Measurements from ENCODE around the gene CDH4.

The CDH4 gene

GRCh38 chr20:61832181-61832580 is 580.1 kb downstream of the CDH4 start:
- no peak overlapping the region for H2AFZ ChIP-seq (ENCODE audit: low read depth, low read length, severe bottlenecking)
- H4K20me1 ChIP-seq (ENCODE audit: low read depth, low read length), result no peaks in the 10 kb centered on the region
- no peaks in the 10 kb centered on the region for H3K9me3 ChIP-seq (ENCODE audit: insufficient read depth, low read length)
- no peak for TF ChIP-seq EZH2phosphoT487 (conservative IDR thresholded peaks at IDR 0.05; ENCODE audit: low read length)
- TF ChIP-seq, protein P1, sequence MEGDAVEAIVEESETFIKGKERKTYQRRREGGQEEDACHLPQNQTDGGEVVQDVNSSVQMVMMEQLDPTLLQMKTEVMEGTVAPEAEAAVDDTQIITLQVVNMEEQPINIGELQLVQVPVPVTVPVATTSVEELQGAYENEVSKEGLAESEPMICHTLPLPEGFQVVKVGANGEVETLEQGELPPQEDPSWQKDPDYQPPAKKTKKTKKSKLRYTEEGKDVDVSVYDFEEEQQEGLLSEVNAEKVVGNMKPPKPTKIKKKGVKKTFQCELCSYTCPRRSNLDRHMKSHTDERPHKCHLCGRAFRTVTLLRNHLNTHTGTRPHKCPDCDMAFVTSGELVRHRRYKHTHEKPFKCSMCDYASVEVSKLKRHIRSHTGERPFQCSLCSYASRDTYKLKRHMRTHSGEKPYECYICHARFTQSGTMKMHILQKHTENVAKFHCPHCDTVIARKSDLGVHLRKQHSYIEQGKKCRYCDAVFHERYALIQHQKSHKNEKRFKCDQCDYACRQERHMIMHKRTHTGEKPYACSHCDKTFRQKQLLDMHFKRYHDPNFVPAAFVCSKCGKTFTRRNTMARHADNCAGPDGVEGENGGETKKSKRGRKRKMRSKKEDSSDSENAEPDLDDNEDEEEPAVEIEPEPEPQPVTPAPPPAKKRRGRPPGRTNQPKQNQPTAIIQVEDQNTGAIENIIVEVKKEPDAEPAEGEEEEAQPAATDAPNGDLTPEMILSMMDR (IDR thresholded peaks at IDR 0.05; ENCODE audit: insufficient read depth, low read length, poor library complexity, severe bottlenecking), result no peak
- no peaks in the 10 kb centered on the region for H3F3A ChIP-seq (ENCODE audit: insufficient read depth)
- no peak overlapping the region for H3K4me2 ChIP-seq (ENCODE audit: low read depth, low read length, poor library complexity, severe bottlenecking)
- H3K4me3 ChIP-seq (ENCODE audit: insufficient read depth, low read length, poor library complexity, severe bottlenecking), result no peak overlapping the region
- H3K27ac ChIP-seq (ENCODE audit: low read depth, low read length), result no peak overlapping the region
- H3K27me3 ChIP-seq (ENCODE audit: low read length), result no peaks in the 10 kb centered on the region
- no peaks in the 10 kb centered on the region for H3K9me2 ChIP-seq (replicated peaks; ENCODE audit: insufficient read depth, low read length)
- no peak overlapping the region for H3K9ac ChIP-seq (ENCODE audit: low read length)
- H3K36me3 ChIP-seq (ENCODE audit: low read length), result no peaks in the 10 kb centered on the region
- H3K79me2 ChIP-seq (ENCODE audit: insufficient read depth, low read length), result no peaks in the 10 kb centered on the region

DNA sequence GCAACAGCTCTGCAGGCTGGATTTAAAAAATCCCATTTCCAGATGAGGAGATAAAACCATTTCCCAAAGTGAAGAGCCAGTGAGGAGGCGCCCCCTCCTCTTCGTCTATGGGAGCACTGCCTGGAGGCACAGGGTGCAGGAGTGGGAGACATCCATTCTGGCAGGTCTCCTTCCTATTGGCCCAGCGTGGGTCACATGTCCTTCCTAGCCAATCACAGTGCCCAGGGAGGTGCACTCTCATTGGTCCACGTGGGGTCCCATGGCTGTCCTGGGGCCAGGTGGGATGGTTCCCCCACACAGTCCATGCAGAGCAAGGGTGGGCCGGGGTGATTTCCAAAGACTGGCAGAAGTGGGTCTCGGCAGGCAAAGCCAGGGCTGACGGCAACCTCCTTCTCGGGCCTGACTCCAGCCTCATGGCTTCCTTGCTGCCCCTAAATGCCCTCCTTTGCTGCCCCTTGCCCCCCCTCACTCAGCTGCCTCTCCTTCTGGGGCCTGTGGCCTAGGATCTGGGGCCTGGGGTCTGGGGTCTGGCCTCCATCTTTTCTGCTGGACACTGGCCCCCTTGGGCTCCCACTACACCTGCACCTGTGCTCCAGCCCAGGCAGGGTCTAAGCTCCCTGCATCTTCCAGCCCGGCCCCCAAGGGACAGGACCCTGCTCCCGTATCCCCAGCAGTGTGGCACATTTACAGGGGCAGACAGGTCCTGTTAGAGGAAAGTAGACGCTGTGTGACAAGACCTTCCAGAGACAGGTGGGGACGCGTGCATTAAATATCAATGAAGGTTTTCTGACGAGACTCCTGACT is 581.9 kb downstream of the CDH4 start:
- no peak overlapping the region for H3K4me2 ChIP-seq (ENCODE audit: low read depth, low read length, poor library complexity, severe bottlenecking)
- H3K79me2 ChIP-seq (ENCODE audit: insufficient read depth, low read length), result no peaks in the 10 kb centered on the region
- H3F3A ChIP-seq (ENCODE audit: insufficient read depth), result no peaks in the 10 kb centered on the region
- no peaks in the 10 kb centered on the region for H3K36me3 ChIP-seq (ENCODE audit: low read length)
- no peaks in the 10 kb centered on the region for H3K9me3 ChIP-seq (ENCODE audit: insufficient read depth, low read length)
- H3K9ac ChIP-seq (ENCODE audit: low read length), result no peak overlapping the region
- TF ChIP-seq EZH2phosphoT487 (conservative IDR thresholded peaks at IDR 0.05; ENCODE audit: low read length), result no peak
- TF ChIP-seq, protein P1 (IDR thresholded peaks at IDR 0.05; ENCODE audit: insufficient read depth, low read length, poor library complexity, severe bottlenecking), result no peak
- H2AFZ ChIP-seq (ENCODE audit: low read depth, low read length, severe bottlenecking), result no peak overlapping the region
- no peaks in the 10 kb centered on the region for H3K9me2 ChIP-seq (replicated peaks; ENCODE audit: insufficient read depth, low read length)
- no peaks in the 10 kb centered on the region for H4K20me1 ChIP-seq (ENCODE audit: low read depth, low read length)
- no peaks in the 10 kb centered on the region for H3K27me3 ChIP-seq (ENCODE audit: low read length)
- H3K27ac ChIP-seq (ENCODE audit: low read depth, low read length), result no peak overlapping the region
- no peak overlapping the region for H3K4me3 ChIP-seq (ENCODE audit: insufficient read depth, low read length, poor library complexity, severe bottlenecking)

DNA sequence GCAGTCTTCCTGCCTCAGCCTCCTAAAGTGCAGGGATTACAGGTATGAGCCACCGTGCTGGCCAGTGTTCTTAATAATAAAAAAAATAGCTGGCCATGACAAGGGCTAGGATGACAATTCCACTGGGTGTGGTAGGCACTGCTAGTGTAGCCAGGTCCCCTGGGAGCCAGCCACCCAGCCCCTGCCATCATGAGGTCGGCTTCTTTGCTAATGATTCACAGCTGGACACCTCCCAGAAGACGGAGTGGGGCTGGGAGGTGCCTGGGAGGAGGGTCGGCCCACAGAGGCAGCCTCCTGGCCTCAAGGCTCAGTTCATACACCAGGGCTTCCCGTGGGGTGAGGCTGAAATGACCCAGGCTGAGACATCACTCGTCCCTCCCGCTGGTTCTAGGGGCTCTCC is 583.2 kb downstream of the CDH4 start:
- H3K4me3 ChIP-seq (ENCODE audit: insufficient read depth, low read length, poor library complexity, severe bottlenecking), result no peak overlapping the region
- no peaks in the 10 kb centered on the region for H3K27me3 ChIP-seq (ENCODE audit: low read length)
- H3F3A ChIP-seq (ENCODE audit: insufficient read depth), result no peaks in the 10 kb centered on the region
- no peak overlapping the region for H3K4me2 ChIP-seq (ENCODE audit: low read depth, low read length, poor library complexity, severe bottlenecking)
- H2AFZ ChIP-seq (ENCODE audit: low read depth, low read length, severe bottlenecking), result no peak overlapping the region
- no peaks in the 10 kb centered on the region for H3K36me3 ChIP-seq (ENCODE audit: low read length)
- no peaks in the 10 kb centered on the region for H3K9me2 ChIP-seq (replicated peaks; ENCODE audit: insufficient read depth, low read length)
- no peak overlapping the region for H3K9ac ChIP-seq (ENCODE audit: low read length)
- no peak overlapping the region for H3K27ac ChIP-seq (ENCODE audit: low read depth, low read length)
- TF ChIP-seq EZH2phosphoT487 (conservative IDR thresholded peaks at IDR 0.05; ENCODE audit: low read length), result no peak
- TF ChIP-seq, protein P1 (IDR thresholded peaks at IDR 0.05; ENCODE audit: insufficient read depth, low read length, poor library complexity, severe bottlenecking), result no peak
- no peaks in the 10 kb centered on the region for H4K20me1 ChIP-seq (ENCODE audit: low read depth, low read length)
- H3K9me3 ChIP-seq (ENCODE audit: insufficient read depth, low read length), result no peaks in the 10 kb centered on the region
- H3K79me2 ChIP-seq (ENCODE audit: insufficient read depth, low read length), result no peaks in the 10 kb centered on the region
